HEK293 (cell line): ENCODE data around the gene IGF2BP2.

ENCODE experiments used
- ZBTB20 ChIP-seq: fragments of 450-650 bp; formaldehyde crosslinking; IDR thresholded peaks from 2 replicates; pipeline ENCODE4 v1.5.1; 2016; ENCODE audit warnings: missing biosample characterization, missing genetic modification characterization
- ZNF146 ChIP-seq: fragments of 450-650 bp; formaldehyde crosslinking; IDR thresholded peaks from 2 replicates; pipeline ENCODE4 v1.5.1; 2016; ENCODE audit warnings: missing biosample characterization, missing genetic modification characterization
- ZNF214 ChIP-seq: fragments of 450-650 bp; formaldehyde crosslinking; IDR thresholded peaks from 2 replicates; pipeline ENCODE4 v1.5.1; 2017; ENCODE audit warnings: missing biosample characterization, mild to moderate bottlenecking, missing genetic modification characterization, borderline replicate concordance
- ZNF302 ChIP-seq: fragments of 450-650 bp; formaldehyde crosslinking; IDR thresholded peaks from 2 replicates; pipeline ENCODE4 v1.5.1; 2016; ENCODE audit warnings: missing biosample characterization, missing genetic modification characterization, low read depth
- ZNF768 ChIP-seq: fragments of 450-650 bp; formaldehyde crosslinking; IDR thresholded peaks from 2 replicates; pipeline ENCODE4 v1.5.1; 2018; ENCODE audit warnings: missing biosample characterization, mild to moderate bottlenecking, missing genetic modification characterization
- TF ChIP-seq, protein P1 (sequence below): fragments of 450-650 bp; formaldehyde crosslinking; IDR thresholded peaks from 2 replicates; pipeline ENCODE4 v1.5.1; 2016; ENCODE audit warnings: missing biosample characterization, missing genetic modification characterization
- TF ChIP-seq, protein P2 (sequence below): fragments of 450-650 bp; formaldehyde crosslinking; IDR thresholded peaks from 2 replicates; pipeline ENCODE4 v1.5.1; 2016; ENCODE audit warnings: missing biosample characterization, missing genetic modification characterization

DNA sequence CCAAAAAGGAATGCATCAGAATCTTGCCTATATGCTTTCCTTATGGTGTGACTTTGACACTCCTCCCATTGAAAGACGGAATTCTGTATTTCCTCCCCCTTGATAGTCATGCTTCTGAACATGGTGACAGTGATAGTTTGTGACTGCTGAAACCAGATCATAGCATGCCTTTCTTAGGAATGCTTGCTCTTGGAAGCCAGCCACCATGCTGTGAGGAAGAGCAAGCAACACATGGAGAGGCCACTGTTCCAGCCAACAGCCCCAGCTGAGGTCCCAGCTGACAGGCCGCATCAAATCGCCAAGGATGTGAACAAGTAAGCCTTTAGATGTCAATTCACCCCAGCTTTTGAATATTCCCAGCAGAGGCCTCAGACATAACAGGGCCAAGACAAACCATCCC is 100.1 kb downstream of the IGF2BP2 start:
- TF ChIP-seq ZNF146 (tag by site-specific recombination) (no peak), ZNF214 (tag by site-specific recombination) (no peak), ZNF768 (tag by site-specific recombination) (no peak), ZBTB20 (tag by site-specific recombination) (no peak), ZNF302 (no peak)
- TF ChIP-seq, protein P1, sequence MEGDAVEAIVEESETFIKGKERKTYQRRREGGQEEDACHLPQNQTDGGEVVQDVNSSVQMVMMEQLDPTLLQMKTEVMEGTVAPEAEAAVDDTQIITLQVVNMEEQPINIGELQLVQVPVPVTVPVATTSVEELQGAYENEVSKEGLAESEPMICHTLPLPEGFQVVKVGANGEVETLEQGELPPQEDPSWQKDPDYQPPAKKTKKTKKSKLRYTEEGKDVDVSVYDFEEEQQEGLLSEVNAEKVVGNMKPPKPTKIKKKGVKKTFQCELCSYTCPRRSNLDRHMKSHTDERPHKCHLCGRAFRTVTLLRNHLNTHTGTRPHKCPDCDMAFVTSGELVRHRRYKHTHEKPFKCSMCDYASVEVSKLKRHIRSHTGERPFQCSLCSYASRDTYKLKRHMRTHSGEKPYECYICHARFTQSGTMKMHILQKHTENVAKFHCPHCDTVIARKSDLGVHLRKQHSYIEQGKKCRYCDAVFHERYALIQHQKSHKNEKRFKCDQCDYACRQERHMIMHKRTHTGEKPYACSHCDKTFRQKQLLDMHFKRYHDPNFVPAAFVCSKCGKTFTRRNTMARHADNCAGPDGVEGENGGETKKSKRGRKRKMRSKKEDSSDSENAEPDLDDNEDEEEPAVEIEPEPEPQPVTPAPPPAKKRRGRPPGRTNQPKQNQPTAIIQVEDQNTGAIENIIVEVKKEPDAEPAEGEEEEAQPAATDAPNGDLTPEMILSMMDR (tag by site-specific recombination), result no peak
- TF ChIP-seq, protein P2, sequence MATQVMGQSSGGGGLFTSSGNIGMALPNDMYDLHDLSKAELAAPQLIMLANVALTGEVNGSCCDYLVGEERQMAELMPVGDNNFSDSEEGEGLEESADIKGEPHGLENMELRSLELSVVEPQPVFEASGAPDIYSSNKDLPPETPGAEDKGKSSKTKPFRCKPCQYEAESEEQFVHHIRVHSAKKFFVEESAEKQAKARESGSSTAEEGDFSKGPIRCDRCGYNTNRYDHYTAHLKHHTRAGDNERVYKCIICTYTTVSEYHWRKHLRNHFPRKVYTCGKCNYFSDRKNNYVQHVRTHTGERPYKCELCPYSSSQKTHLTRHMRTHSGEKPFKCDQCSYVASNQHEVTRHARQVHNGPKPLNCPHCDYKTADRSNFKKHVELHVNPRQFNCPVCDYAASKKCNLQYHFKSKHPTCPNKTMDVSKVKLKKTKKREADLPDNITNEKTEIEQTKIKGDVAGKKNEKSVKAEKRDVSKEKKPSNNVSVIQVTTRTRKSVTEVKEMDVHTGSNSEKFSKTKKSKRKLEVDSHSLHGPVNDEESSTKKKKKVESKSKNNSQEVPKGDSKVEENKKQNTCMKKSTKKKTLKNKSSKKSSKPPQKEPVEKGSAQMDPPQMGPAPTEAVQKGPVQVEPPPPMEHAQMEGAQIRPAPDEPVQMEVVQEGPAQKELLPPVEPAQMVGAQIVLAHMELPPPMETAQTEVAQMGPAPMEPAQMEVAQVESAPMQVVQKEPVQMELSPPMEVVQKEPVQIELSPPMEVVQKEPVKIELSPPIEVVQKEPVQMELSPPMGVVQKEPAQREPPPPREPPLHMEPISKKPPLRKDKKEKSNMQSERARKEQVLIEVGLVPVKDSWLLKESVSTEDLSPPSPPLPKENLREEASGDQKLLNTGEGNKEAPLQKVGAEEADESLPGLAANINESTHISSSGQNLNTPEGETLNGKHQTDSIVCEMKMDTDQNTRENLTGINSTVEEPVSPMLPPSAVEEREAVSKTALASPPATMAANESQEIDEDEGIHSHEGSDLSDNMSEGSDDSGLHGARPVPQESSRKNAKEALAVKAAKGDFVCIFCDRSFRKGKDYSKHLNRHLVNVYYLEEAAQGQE (tag by site-specific recombination), result no peak
